HG02943 (cell line): ENCODE data around the gene CABLES2.

Experiments
- ATAC-seq: cut with Tn5 transposase; IDR thresholded peaks from one replicate; pipeline ENCODE4 v1.9.1; 2021; ENCODE audit warnings: mild to moderate bottlenecking, low read depth, moderate library complexity; ENCODE audit not compliant: unreplicated experiment

CABLES2 gene

GRCh38 chr20:62419759-62420158 is 12.7 kb upstream of the CABLES2 start:
- ATAC-seq = no peak

- no peak for ATAC-seq
Observed at GRCh38 chr20:62418709-62419487, 11.8 kb upstream of the CABLES2 start.

- no peak for ATAC-seq
Observed at GRCh38 chr20:62417981-62418708, 11.1 kb upstream of the CABLES2 start.

GRCh38 chr20:62416651-62417637 is 9.9 kb upstream of the CABLES2 start:
- ATAC-seq = no peak

- ATAC-seq = no peak
Observed at GRCh38 chr20:62415354-62416111, 8.4 kb upstream of the CABLES2 start.

GRCh38 chr20:62413896-62414481 is 6.9 kb upstream of the CABLES2 start:
- ATAC-seq = no peak

GRCh38 chr20:62413025-62413570 is 6.0 kb upstream of the CABLES2 start:
- ATAC-seq = no peak

GRCh38 chr20:62412194-62413024 is 5.3 kb upstream of the CABLES2 start:
- ATAC-seq = no peak

GRCh38 chr20:62411479-62412193 is 4.6 kb upstream of the CABLES2 start:
- no peak for ATAC-seq

GRCh38 chr20:62410746-62411478 is 3.8 kb upstream of the CABLES2 start:
- no peak for ATAC-seq

- no peak for ATAC-seq
Observed at GRCh38 chr20:62409931-62410745, 3.1 kb upstream of the CABLES2 start.

- no peak for ATAC-seq
Observed at GRCh38 chr20:62409086-62409853, 2.2 kb upstream of the CABLES2 start.

GRCh38 chr20:62408640-62409039 is 1.6 kb upstream of the CABLES2 start:
- ATAC-seq = no peak

- ATAC-seq = no peak
Observed at GRCh38 chr20:62408055-62408454, 970 bp upstream of the CABLES2 start.

- no peak for ATAC-seq
Observed at GRCh38 chr20:62406635-62407176, 379 bp downstream of the CABLES2 start.
